ENCODE measurements around the gene EML6.
A peak's percentile ranks its signal among the peaks of the same experiment; 100 is the strongest.

Gene EML6

DNA sequence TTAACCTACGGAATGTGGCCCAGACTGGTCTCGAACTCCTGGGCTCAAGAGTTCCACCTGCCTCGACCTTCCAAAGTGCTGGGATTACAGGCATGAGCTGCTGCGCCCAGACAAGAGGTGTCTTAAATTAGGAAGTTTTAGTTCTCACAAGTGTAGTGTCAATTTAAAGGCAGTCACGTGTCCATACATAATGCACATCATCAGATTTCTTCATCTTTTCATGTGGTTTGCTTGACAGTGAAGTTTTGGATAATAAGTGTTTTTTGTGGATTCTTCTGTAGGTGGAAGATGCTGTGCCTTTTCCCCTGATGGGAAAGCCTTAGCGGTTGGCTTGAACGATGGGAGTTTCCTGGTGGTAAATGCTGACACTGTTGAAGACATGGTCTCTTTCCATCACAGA lies 179.3 kb downstream of the EML6 start:
- DNase-seq (ENCODE audit: extremely low read depth in 1 of 2, low read depth in 1 of 2) = no peak

DNA sequence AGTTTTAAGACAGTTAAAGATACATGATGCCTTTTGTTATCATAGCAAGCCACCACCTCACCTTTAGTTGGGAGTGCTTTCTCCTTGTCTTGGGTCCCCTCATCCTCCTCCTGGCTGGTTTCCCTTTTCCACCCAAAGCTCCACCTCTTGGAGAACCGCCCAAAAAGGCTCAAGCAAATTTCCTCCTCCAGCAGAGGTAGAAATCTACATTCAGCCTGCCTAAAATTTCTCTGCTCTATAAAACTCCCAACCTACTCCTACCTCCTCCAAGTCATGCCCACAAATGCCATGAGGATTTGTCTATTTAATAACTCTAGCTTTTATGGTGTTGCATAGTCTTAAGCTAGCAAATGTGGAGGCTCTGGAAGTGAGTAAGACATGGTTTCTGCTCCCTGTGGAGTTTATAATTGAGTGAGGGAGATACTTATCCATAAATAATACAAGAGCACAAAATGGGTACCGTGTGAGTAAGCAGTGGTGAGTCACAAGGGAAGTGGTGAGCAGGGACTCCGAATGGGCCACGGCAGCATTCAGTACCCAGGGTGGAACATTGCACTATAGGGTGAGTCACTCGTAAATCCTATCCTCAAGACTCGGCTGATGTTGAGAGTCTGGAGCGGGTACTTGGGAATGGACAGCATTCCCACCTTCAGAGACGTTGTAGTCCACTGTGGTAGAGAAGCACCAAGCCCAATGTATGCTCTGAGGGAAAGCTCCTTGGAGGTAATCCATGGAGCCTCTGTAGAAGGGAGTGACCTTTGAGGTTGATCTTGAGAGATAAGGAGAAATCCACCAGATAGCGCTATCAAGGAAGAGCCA lies 180.5 kb downstream of the EML6 start:
- peak; percentile 21 to 61 for DNase-seq (ENCODE audit: extremely low read depth in 1 of 2, low read depth in 1 of 2)

DNA sequence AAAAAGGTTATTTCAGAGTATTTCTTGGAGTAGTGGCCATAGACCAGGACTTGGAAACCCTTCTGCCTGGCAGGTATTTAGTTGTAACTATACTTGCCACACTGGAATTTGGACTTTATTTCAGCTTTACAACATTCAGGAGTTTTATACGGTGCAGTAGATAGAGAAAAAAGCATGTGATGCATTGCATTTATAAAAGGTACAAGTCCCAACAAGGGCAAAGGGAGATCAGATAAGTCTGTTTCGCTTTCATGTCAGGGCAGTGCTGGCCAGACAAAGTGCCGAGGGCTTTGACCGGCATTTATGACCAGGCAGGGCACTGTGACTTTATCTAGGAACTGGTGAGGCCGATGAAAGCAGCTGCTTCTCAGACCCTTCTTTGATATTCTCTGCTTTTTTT lies 181.4 kb downstream of the EML6 start:
- no peak for DNase-seq (ENCODE audit: extremely low read depth in 1 of 2, low read depth in 1 of 2)

DNA sequence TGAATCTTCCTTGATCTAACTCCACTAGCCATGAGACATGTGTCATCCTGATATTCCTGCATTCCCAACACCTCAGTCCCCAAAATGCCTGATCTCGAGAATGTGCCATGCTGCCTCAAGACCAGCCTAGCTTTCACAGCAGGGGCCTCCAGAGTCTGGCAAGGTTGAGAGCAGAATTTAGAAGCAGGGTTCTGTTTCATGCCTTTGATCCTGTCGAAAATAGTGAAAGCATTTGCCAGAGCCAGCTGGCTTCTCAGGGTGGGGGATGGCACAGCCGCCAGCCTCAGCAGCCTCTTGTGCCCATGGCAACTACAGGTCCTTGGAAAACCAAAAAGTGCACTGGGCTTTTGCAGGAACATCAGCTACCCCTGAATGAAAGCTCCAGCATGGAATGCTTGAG lies 183.3 kb downstream of the EML6 start:
- DNase-seq (ENCODE audit: extremely low read depth in 1 of 2, low read depth in 1 of 2) = no peak

DNA sequence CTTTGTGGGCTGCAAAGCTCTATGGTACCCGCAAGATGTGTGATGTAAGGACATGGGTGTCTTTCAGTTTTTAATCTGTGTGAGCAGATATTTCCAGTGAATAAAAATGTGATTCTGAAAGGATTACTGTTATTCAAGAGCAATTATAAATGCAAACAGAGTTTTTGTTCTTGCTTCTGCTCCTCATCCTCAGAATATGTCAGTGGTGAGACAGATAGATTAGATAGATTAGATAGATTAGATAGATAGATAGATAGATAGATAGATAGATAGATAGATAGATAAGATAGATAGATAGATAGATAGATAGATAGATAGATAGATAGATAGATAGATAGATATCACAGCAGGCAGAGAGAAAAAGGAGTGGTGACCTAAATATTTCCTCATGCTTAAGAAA lies 184.2 kb downstream of the EML6 start:
- no peak for DNase-seq (ENCODE audit: extremely low read depth in 1 of 2, low read depth in 1 of 2)

DNA sequence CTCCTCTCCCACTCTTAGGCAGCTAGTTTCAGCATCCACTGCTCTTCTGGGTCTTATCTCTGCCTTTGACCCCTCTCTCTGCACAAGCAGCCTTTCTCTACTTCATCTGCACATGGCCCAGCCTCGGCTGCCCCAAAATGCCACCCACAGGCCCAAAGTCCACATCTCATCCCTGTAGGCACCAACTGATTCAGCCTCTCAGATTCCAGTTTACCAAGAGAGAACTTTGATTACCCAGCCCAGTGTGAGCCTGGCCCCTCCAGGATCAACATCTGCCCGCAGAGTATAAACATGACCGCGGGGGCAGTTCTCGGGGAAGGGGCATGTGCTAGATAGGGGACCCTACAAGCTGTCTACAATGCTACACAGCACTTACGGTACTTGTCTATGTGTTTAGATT lies 185.1 kb downstream of the EML6 start:
- no peak for DNase-seq (ENCODE audit: extremely low read depth in 1 of 2, low read depth in 1 of 2)

DNA sequence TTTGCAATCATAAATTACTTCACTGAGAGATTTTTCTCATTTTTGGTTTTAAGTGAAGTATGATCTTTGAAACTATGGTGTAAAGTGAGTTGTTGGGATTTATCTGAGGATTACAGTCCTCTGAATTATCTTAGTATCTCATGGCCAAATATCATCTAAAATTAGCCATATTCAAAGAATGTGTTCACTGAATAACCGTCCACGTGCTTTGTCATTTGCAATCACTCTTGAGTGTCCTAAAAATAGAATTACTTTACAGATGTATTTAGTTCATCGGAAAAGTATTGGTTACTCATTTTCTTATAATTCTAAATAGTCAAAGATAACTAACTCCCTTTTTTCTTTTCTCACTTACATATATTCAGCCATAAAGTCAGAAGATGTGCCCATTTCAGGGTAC lies 185.5 kb downstream of the EML6 start:
- no peak for DNase-seq (ENCODE audit: extremely low read depth in 1 of 2, low read depth in 1 of 2)

DNA sequence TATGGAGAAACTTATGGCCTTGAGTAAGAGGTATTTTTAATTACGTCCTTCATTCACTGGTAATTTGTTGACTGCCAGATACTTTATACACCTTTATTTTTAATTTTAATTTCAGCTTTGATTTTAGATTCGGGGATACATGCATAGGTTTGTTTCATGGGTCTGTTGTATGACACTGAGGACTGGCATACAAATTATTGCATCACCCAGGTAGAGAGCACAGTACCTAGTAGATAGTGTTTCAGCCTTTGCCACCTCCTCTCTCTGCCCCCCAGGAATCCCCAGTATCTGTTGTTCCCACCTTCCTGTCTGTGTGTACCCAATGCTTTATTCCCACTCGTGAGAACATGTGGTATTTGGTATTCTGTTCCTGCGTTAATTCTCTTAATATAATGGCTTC lies 188.8 kb downstream of the EML6 start:
- no peak for DNase-seq (ENCODE audit: extremely low read depth in 1 of 2, low read depth in 1 of 2)

DNA sequence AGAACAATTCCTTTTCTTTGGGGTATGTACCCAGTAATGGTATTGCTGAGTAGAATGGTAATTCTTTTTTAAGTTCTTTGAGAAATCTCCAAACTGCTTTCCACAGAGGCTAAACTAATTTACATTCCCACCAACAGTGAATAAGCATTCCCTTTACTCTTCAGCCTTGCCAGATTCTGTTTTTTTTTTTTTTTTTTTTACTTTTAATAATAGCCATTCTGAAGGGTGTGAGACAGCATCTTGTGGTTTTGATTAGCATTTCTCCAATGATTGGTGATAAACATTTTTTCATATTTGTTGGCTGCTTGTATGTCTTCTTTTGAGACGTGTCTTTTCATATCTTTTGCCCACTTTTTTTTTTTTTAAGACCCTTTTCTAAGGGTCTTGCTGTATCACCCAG lies 189.4 kb downstream of the EML6 start:
- no peak for DNase-seq (ENCODE audit: extremely low read depth in 1 of 2, low read depth in 1 of 2)

DNA sequence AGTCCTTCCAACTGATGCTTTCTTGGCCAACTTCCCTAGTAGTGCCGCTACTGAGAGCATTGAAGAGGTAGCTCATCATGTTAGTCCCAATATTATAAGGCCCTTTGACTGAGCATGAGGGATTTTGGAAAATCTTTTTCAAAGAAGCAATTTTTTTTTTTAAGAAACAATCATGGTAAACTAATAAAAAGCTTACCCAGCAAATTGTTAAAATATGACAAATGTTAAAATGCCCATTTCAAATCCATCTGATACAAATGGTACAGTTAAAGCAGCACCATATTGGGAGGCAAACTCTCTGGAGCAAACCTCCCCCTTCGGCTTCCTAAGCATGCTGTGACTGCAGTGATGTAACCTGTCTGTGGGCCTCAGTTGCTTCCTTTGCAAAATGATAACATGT lies 191.2 kb downstream of the EML6 start:
- no peak for DNase-seq (ENCODE audit: extremely low read depth in 1 of 2, low read depth in 1 of 2)

DNA sequence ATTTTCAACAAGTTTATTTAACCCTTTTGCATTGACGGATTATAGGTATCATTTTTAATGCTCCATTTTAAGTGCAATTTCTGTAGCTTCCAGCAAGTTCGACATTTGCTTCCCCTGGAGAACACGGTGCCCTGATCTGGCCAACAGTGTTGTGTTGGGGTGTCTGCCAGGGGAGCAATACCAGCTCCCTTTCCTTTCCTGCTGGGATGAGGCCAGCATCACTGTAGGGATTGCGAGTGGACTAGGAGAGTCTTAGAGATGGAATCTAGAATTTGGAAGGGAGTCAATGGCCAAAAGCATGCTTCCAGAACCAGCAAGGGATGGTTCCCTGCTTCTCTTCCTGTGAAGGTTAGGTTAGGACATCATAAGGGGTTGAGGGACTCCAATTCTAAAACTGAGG lies 191.6 kb downstream of the EML6 start:
- DNase-seq (ENCODE audit: extremely low read depth in 1 of 2, low read depth in 1 of 2) = no peak

DNA sequence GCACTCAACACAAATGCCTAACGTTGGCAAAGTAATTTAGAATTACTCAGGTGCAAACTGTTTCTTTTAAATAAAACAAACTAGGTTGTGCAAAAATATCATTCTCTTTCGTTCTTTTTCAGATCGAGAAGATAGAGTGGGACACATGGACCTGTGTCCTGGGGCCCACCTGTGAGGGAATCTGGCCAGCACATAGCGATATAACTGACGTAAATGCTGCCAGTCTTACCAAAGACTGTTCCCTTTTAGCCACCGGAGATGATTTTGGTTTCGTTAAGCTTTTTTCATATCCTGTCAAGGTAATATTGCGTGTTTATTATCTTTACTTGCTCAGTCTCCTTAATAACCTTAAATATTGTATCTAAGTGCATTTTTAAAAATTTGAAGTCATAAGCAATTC lies 193.2 kb downstream of the EML6 start:
- DNase-seq (ENCODE audit: extremely low read depth in 1 of 2, low read depth in 1 of 2) = no peak

DNA sequence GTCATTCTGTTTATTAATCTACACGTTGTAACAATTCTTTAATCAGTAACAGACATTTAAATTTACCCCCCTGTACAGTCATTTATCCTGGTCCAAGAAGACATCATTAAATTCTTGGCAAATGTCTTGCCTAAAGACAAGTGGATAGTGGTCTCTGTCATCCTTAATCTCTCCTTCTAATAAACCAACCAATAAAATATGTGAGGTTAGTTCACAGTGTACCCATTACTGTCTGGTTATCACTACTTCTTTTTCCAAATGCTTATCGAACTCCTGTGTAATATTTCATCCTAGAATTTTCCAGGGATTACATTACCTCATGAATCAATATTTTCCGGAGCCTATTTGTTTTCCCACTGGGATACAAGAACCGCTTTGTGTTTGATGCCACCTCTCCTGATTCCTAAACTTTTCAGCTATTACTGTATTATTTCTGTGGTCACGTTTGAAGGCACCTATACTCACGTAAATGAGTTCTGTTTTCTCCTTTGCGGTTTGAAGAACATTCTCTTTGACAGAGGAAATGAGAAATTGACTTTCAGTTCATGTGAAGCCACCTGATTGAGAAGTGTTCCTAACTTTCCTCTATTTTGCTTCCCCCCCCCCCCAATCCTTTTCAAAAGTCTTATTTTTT lies 195.3 kb downstream of the EML6 start:
- DNase-seq (ENCODE audit: extremely low read depth in 1 of 2, low read depth in 1 of 2) = no peak

DNA sequence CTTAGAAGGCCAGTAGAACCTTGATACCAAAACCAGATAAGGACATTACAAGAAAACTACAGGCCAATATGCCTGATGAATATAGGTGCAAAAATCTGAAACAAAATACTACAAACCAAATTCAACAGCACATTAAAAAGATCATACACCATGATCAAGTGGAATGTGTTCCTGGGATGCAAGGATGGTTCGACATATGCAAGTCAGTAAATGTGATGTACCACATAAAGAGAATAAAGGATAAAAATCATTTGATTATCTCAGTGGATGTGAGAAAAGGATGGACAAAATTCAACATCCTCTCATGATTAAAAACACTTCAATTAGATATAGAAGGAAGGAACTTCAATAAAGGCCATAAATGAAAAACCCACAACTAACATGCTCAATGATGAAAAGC lies 197.2 kb downstream of the EML6 start:
- no peak for DNase-seq (ENCODE audit: extremely low read depth in 1 of 2, low read depth in 1 of 2)

DNA sequence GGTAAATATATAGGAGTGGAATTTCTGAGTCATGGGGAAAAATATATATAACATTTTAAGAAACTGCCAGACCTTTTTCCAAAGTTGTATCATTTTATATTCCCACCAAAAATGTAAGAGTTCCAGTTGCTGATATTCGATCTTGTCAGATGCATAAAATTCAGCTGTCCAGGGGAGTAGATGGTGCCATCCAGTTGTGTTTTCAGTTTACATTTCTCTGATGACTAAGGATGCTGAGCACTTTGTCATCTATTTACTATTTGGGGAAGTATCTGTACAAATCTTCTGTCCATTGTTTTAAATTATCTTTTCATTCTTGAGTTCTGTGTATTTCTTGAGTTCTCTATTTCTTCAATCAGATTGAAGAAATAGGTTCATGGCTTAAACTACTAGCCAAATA lies 200.7 kb downstream of the EML6 start:
- no peak for DNase-seq (ENCODE audit: extremely low read depth in 1 of 2, low read depth in 1 of 2)

DNA sequence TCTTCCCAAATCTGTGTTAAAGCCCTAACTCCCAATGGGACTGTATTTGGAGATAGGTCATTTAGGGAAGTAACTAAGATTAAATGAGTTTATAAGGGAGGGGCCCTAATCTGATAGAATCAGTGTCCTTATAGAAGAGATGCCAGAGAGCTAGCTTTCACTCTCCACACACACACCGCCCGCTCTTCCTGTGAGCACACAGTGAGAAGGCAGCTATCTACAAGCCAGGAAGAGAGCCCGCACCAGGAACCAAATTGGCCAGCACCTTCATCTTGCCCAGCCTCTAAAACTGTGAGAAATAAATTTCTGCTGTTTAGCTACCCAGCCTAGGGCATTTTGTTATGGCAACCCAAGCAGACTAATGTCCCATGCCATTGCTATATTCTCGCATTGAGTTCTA lies 201.6 kb downstream of the EML6 start:
- DNase-seq (ENCODE audit: extremely low read depth in 1 of 2, low read depth in 1 of 2) = no peak

DNA sequence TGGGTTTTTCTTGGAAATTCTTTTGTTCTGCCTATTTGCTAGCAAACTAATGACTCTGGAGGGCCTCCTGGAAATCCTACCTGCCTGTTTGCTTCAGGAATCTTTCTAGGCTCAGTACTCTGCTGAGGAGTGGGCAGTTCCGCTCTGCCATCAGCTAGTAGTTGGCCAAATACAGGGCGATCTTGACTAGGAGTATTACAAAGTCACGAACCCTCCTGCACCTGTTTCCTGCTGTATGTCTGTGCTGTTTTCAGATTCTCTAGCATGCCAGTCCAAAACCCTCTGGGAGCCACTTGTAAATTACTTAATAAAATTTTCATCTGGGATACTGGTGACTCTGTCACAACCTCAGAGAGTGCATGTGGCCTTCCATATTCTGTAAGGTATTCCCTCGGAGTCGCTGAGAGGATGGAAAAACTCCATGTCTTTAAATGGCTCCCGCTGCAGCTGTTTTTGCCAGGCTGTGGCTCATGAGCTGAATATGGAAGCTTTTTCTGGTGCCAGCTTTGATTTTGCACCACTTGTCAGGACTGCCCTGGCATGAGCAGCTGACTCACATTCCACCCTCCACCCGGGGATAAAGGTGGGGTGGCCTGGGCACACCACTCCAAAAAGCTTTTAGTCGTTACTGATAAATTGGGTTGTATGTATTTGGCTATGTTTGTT lies 203.8 kb downstream of the EML6 start:
- no peak for DNase-seq (ENCODE audit: extremely low read depth in 1 of 2, low read depth in 1 of 2)

DNA sequence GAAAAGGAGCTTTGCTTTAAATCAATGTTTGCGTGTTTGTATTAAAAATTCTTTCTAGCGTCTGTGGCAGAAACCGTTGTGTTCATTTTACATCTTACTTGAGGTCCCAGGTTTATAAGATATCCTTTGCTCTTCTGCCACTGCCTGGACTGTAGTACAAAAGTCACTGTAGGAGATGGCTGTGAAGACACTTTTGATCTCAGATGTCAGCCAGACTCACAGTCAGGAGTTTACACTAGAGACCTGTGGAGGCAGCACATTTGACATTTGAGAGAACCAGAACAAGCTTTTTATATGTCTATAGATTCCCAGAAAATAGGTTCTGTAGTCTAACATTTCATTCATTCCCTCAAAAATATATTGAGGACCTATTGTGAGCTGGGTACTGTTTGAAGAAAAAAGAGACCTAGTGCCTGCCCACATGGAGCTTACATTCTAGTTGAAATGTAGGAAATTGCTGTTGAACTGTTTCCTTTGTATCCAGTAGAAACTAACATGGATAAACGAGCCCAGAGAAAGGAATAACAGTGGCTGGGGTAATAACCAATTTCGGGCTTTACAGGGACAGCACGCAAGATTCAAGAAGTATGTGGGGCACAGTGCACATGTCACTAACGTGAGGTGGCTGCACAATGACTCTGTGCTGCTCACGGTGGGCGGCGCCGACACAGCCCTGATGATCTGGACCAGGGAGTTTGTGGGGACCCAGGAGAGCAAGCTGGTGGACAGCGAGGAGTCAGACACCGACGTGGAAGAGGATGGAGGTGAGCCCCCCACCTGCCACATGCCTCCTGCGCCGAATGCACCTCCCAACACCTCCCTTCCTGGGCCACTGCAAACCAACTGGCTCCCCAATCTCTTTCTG lies 204.5 kb downstream of the EML6 start:
- DNase-seq (ENCODE audit: extremely low read depth in 1 of 2, low read depth in 1 of 2) = no peak

DNA sequence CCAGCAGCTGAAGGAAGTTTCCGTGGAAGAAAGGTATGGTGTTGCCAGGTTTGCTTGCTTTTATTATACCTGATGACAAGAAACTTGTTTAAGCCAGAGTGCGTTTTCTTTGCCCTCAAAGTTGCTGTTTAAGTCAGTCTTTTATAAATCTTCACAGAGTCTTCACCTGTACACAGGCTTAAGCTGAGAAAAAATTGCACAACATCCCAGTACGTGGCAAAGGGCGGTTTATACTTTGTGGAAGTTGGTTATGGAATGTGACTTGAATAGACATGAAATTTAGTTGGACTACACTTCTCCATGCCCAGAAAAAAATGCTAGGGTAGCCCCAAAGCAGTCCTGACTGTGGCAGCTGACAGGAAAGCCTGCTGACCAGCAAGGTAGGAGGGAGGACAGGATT lies 205.3 kb downstream of the EML6 start:
- no peak for DNase-seq (ENCODE audit: extremely low read depth in 1 of 2, low read depth in 1 of 2)

DNA sequence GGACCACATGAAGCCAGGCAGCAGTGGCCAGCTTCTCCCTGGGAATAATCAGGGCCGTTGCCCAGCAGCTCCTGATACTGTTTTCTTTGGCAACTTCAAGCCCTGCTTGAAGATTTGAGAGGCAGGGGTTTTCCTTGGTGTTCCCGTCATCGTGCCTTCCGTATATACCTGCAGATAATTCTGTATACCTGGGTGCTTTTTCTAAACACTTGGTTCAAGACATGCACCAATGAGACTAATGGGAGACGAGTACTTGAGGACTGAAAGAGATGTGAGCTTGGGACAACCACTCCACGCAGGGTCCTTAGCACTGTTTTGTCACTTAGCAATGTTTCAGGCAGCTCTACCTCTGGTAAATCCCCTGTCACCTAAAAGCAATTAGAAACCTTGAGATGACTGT lies 208.0 kb downstream of the EML6 start:
- no peak for DNase-seq (ENCODE audit: extremely low read depth in 1 of 2, low read depth in 1 of 2)

DNA sequence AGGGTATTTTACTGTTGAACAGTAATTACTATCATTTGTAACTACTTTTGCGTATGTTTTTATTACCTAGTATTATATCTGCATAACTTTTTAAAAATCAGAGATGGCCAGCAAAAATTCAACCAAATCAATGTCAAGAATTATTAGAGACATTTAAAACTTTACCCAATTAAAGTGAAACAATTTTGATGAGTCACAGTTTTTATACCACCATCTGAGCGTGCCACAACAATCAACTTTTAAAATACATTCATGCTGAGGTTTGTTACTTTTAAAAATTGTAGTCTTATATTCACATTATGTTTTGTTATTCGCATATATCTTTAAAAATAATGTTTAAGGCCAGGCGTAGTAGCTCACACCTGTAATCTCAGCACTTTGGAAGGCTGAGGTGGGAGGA lies 211.9 kb downstream of the EML6 start:
- no peak for DNase-seq (ENCODE audit: extremely low read depth in 1 of 2, low read depth in 1 of 2)

Data from stimulated activated CD8-positive, alpha-beta memory T cell treated with anti-CD3 and anti-CD28 coated beads, Interleukin-7, amount 100 ng/mL, for 48 hours (primary cell).